Activated naive CD8-positive, alpha-beta T cell treated with anti-CD3 and anti-CD28 coated beads, Interleukin-2, amount 50 U/mL, for 24 hours (primary cell): ENCODE results near the gene RNF115.
A peak's percentile ranks its signal among the peaks of the same experiment; 100 is the strongest.
"Not testable (repeated sequence)": the region's sequence is repeated elsewhere in the genome, so short reads cannot be mapped to it uniquely, and the experiment has no call there.

Source experiments
- ATAC-seq: fragments of 150-1000 bp; cut with Tn5 transposase; one replicate; pipeline ENCODE4 v1.10.0; 2021
- DNase-seq: peaks from one replicate; pipeline ENCODE4 v3.0.0; 2021
- H3K27ac Mint-ChIP-seq: one replicate; pipeline ENCODE4 v1.8.0; 2021; ENCODE audit warnings: mild to moderate bottlenecking, mixed read lengths
- H3K27me3 Mint-ChIP-seq: one replicate; pipeline ENCODE4 v1.8.0; 2021; ENCODE audit warnings: mixed read lengths
- H3K36me3 Mint-ChIP-seq: one replicate; pipeline ENCODE4 v1.8.0; 2021; ENCODE audit warnings: low read depth, mixed read lengths
- H3K4me1 Mint-ChIP-seq: one replicate; pipeline ENCODE4 v1.8.0; 2021; ENCODE audit warnings: mixed read lengths
- H3K4me3 Mint-ChIP-seq: one replicate; pipeline ENCODE4 v1.8.0; 2021; ENCODE audit warnings: mild to moderate bottlenecking, moderate library complexity, mixed read lengths
- H3K9me3 Mint-ChIP-seq: one replicate; pipeline ENCODE4 v1.8.0; 2021; ENCODE audit warnings: mixed read lengths

Gene RNF115

GRCh38 chr1:145773423-145773822 lies 50.5 kb downstream of the RNF115 start:
- Mint-ChIP-seq H3K27ac (peak overlapping the region; percentile 38), H3K4me3 (no peak overlapping the region), H3K9me3 (no peaks in the 10 kb centered on the region), H3K36me3 (peaks cover 30% of the 10 kb centered on the region), H3K27me3 (no peaks in the 10 kb centered on the region), H3K4me1 (peaks cover 20% of the 10 kb centered on the region)
- no peak for ATAC-seq
- no peak for DNase-seq

GRCh38 chr1:145771056-145771455 lies 52.8 kb downstream of the RNF115 start:
- Mint-ChIP-seq H3K4me3 (no peak overlapping the region), H3K4me1 (peaks cover 20% of the 10 kb centered on the region), H3K27ac (no peak overlapping the region), H3K36me3 (peaks cover 34% of the 10 kb centered on the region), H3K9me3 (no peaks in the 10 kb centered on the region), H3K27me3 (no peaks in the 10 kb centered on the region)
- DNase-seq, result no peak
- no peak for ATAC-seq

- not testable (repeated sequence) for H3K27me3 Mint-ChIP-seq, H3K4me3 Mint-ChIP-seq, DNase-seq, ATAC-seq, H3K27ac Mint-ChIP-seq, H3K9me3 Mint-ChIP-seq
- peaks cover 12% of the 10 kb centered on the region for H3K4me1 Mint-ChIP-seq
- H3K36me3 Mint-ChIP-seq, result peaks cover 32% of the 10 kb centered on the region
Observed at GRCh38 chr1:145768004-145768403, 55.9 kb downstream of the RNF115 start.

- not testable (repeated sequence) for DNase-seq, H3K27me3 Mint-ChIP-seq, ATAC-seq, H3K27ac Mint-ChIP-seq, H3K4me1 Mint-ChIP-seq, H3K4me3 Mint-ChIP-seq, H3K9me3 Mint-ChIP-seq
- peaks cover 32% of the 10 kb centered on the region for H3K36me3 Mint-ChIP-seq
Observed at GRCh38 chr1:145766926-145767325, 57.0 kb downstream of the RNF115 start.

- ATAC-seq, H3K4me1 Mint-ChIP-seq, DNase-seq, H3K27me3 Mint-ChIP-seq, H3K4me3 Mint-ChIP-seq, H3K9me3 Mint-ChIP-seq, H3K27ac Mint-ChIP-seq: not testable (repeated sequence)
- H3K36me3 Mint-ChIP-seq, result peaks cover 32% of the 10 kb centered on the region
Observed at GRCh38 chr1:145765585-145766360, 58.1 kb downstream of the RNF115 start.

- not testable (repeated sequence) for ATAC-seq, H3K9me3 Mint-ChIP-seq, H3K27me3 Mint-ChIP-seq, DNase-seq, H3K4me3 Mint-ChIP-seq, H3K4me1 Mint-ChIP-seq, H3K27ac Mint-ChIP-seq
- peaks cover 36% of the 10 kb centered on the region for H3K36me3 Mint-ChIP-seq
Observed at GRCh38 chr1:145765127-145765526, 58.8 kb downstream of the RNF115 start.

GRCh38 chr1:145764231-145764940 lies 59.5 kb downstream of the RNF115 start:
- H3K4me3 Mint-ChIP-seq, DNase-seq, H3K27ac Mint-ChIP-seq, H3K4me1 Mint-ChIP-seq, H3K9me3 Mint-ChIP-seq, H3K27me3 Mint-ChIP-seq, ATAC-seq: not testable (repeated sequence)
- peaks cover 39% of the 10 kb centered on the region for H3K36me3 Mint-ChIP-seq

GRCh38 chr1:145762001-145762400 lies 61.9 kb downstream of the RNF115 start:
- Mint-ChIP-seq H3K4me1 (peaks cover 16% of the 10 kb centered on the region), H3K36me3 (peaks cover 43% of the 10 kb centered on the region)
- DNase-seq, ATAC-seq, H3K27ac Mint-ChIP-seq, H3K9me3 Mint-ChIP-seq, H3K27me3 Mint-ChIP-seq, H3K4me3 Mint-ChIP-seq: not testable (repeated sequence)

GRCh38 chr1:145761498-145761897 lies 62.4 kb downstream of the RNF115 start:
- DNase-seq, H3K27me3 Mint-ChIP-seq, H3K27ac Mint-ChIP-seq, H3K4me3 Mint-ChIP-seq, H3K9me3 Mint-ChIP-seq, ATAC-seq: not testable (repeated sequence)
- H3K36me3 Mint-ChIP-seq, result peaks cover 44% of the 10 kb centered on the region
- H3K4me1 Mint-ChIP-seq, result peaks cover 16% of the 10 kb centered on the region

- H3K4me1 Mint-ChIP-seq, result peaks cover 16% of the 10 kb centered on the region
- not testable (repeated sequence) for H3K9me3 Mint-ChIP-seq, DNase-seq, ATAC-seq, H3K4me3 Mint-ChIP-seq, H3K27me3 Mint-ChIP-seq, H3K27ac Mint-ChIP-seq
- peaks cover 42% of the 10 kb centered on the region for H3K36me3 Mint-ChIP-seq
Observed at GRCh38 chr1:145760395-145760949, 63.4 kb downstream of the RNF115 start.

GRCh38 chr1:145759721-145760120 lies 64.2 kb downstream of the RNF115 start:
- no peak for DNase-seq
- no peak overlapping the region for H3K4me3 Mint-ChIP-seq
- no peak overlapping the region for H3K27ac Mint-ChIP-seq
- H3K36me3 Mint-ChIP-seq, result peaks cover 42% of the 10 kb centered on the region
- peaks cover 16% of the 10 kb centered on the region for H3K4me1 Mint-ChIP-seq
- H3K27me3 Mint-ChIP-seq, result no peaks in the 10 kb centered on the region
- no peak for ATAC-seq
- peaks cover 6% of the 10 kb centered on the region for H3K9me3 Mint-ChIP-seq

GRCh38 chr1:145758575-145758974 lies 65.3 kb downstream of the RNF115 start:
- Mint-ChIP-seq H3K4me3 (no peak overlapping the region), H3K4me1 (peaks cover 16% of the 10 kb centered on the region), H3K9me3 (peaks cover 6% of the 10 kb centered on the region), H3K36me3 (peaks cover 45% of the 10 kb centered on the region), H3K27me3 (no peaks in the 10 kb centered on the region), H3K27ac (no peak overlapping the region)
- DNase-seq (no peak), ATAC-seq (no peak)

- Mint-ChIP-seq H3K4me3 (no peak overlapping the region), H3K36me3 (peaks cover 44% of the 10 kb centered on the region), H3K9me3 (peaks cover 6% of the 10 kb centered on the region), H3K27ac (no peak overlapping the region), H3K27me3 (no peaks in the 10 kb centered on the region), H3K4me1 (peaks cover 16% of the 10 kb centered on the region)
- ATAC-seq (no peak), DNase-seq (no peak)
Observed at GRCh38 chr1:145758116-145758515, 65.8 kb downstream of the RNF115 start.

GRCh38 chr1:145757420-145757819 lies 66.5 kb downstream of the RNF115 start:
- H3K4me3 Mint-ChIP-seq, result no peak overlapping the region
- H3K4me1 Mint-ChIP-seq, result peaks cover 16% of the 10 kb centered on the region
- ATAC-seq, result no peak
- H3K27me3 Mint-ChIP-seq, result no peaks in the 10 kb centered on the region
- H3K9me3 Mint-ChIP-seq, result peaks cover 6% of the 10 kb centered on the region
- peaks cover 42% of the 10 kb centered on the region for H3K36me3 Mint-ChIP-seq
- DNase-seq, result no peak
- H3K27ac Mint-ChIP-seq, result peak overlapping the region; percentile 20

- ATAC-seq, result no peak
- Mint-ChIP-seq H3K27ac (peak overlapping the region; percentile 25), H3K4me3 (no peak overlapping the region), H3K9me3 (no peaks in the 10 kb centered on the region), H3K4me1 (peaks cover 10% of the 10 kb centered on the region), H3K36me3 (peaks cover 40% of the 10 kb centered on the region), H3K27me3 (no peaks in the 10 kb centered on the region)
- DNase-seq, result no peak
Observed at GRCh38 chr1:145751491-145752037, 72.3 kb downstream of the RNF115 start.
